ENCODE data around the gene FOXC2. TPM values are rescaled to one million over a fixed set of nuclear protein-coding genes. Genes with fewer than 3 reads are reported as not detected.

Gene FOXC2
- total RNA-seq, 2 donors from 2014 or later = 54.5 to 60.7 TPM

- H3K27me3 ChIP-seq (replicated peaks; ENCODE audit: insufficient read depth) = peaks cover 23% of the 10 kb centered on the region
- no peak for DNase-seq (ENCODE audit: low spot score)
- H3K4me1 ChIP-seq (ENCODE audit: control insufficient read depth in 1 of 2, low read depth in 2 of 2) = peaks cover 4 to 17% of the 10 kb centered on the region in 2 donors
- TF ChIP-seq CTCF (IDR thresholded peaks at IDR 0.05) = no peak
- peak overlapping the region; percentile 49 for H3K4me3 ChIP-seq
- H3K27ac ChIP-seq = no peak overlapping the region
- H3K9me3 ChIP-seq = no peaks in the 10 kb centered on the region
- ATAC-seq (ENCODE audit: insufficient number of reproducible peaks, low FRiP score, low read depth) = no peak
- H3K36me3 ChIP-seq = no peaks in the 10 kb centered on the region
Measured at GRCh38 chr16:86520317-86521210, 46.1 kb upstream of the FOXC2 start.

- no peak for TF ChIP-seq CTCF (IDR thresholded peaks at IDR 0.05)
- Histone ChIP-seq H3K27me3 (replicated peaks; ENCODE audit: insufficient read depth) (peaks cover 13% of the 10 kb centered on the region), H3K4me1 (ENCODE audit: control insufficient read depth in 1 of 2, low read depth in 2 of 2) (peaks cover 4 to 10% of the 10 kb centered on the region in 2 donors), H3K27ac (no peak overlapping the region), H3K4me3 (no peak overlapping the region), H3K9me3 (no peaks in the 10 kb centered on the region), H3K36me3 (no peaks in the 10 kb centered on the region)
- DNase-seq (ENCODE audit: low spot score) (no peak), ATAC-seq (ENCODE audit: insufficient number of reproducible peaks, low FRiP score, low read depth) (no peak)
Measured at GRCh38 chr16:86521236-86522197, 45.1 kb upstream of the FOXC2 start.

GRCh38 chr16:86522634-86523033, 44.0 kb upstream of the FOXC2 start:
- H3K4me3 ChIP-seq = no peak overlapping the region
- no peak for TF ChIP-seq CTCF (IDR thresholded peaks at IDR 0.05)
- DNase-seq (ENCODE audit: low spot score) (no peak), ATAC-seq (ENCODE audit: insufficient number of reproducible peaks, low FRiP score, low read depth) (no peak)
- H3K27ac ChIP-seq = no peak overlapping the region
- H3K36me3 ChIP-seq = no peaks in the 10 kb centered on the region
- H3K27me3 ChIP-seq (replicated peaks; ENCODE audit: insufficient read depth) = peaks cover 11% of the 10 kb centered on the region
- H3K9me3 ChIP-seq = no peaks in the 10 kb centered on the region
- peaks cover 4 to 10% of the 10 kb centered on the region in 2 donors for H3K4me1 ChIP-seq (ENCODE audit: control insufficient read depth in 1 of 2, low read depth in 2 of 2)

- no peak for ATAC-seq (ENCODE audit: insufficient number of reproducible peaks, low FRiP score, low read depth)
- TF ChIP-seq CTCF (IDR thresholded peaks at IDR 0.05) = no peak
- Histone ChIP-seq H3K27me3 (replicated peaks; ENCODE audit: insufficient read depth) (peaks cover 11% of the 10 kb centered on the region), H3K9me3 (no peaks in the 10 kb centered on the region), H3K27ac (no peak overlapping the region), H3K4me3 (no peak overlapping the region), H3K4me1 (ENCODE audit: control insufficient read depth in 1 of 2, low read depth in 2 of 2) (peaks cover 4 to 10% of the 10 kb centered on the region in 2 donors), H3K36me3 (no peaks in the 10 kb centered on the region)
- DNase-seq (ENCODE audit: low spot score) = no peak
Measured at GRCh38 chr16:86523166-86523740, 43.4 kb upstream of the FOXC2 start.

Measured in thoracic aorta (tissue), 2 donors.